HG03432 (cell line): ENCODE data around the gene LAPTM5.

Experiments used
- ATAC-seq: cut with Tn5 transposase; IDR thresholded peaks from one replicate; pipeline ENCODE4 v1.9.1; 2021; ENCODE audit warnings: mild to moderate bottlenecking, moderate library complexity; ENCODE audit not compliant: unreplicated experiment

Gene LAPTM5

GRCh38 chr1:30685796-30686165 lies 71.8 kb downstream of the LAPTM5 start:
- no peak for ATAC-seq

GRCh38 chr1:30684881-30685795 lies 72.4 kb downstream of the LAPTM5 start:
- ATAC-seq = no peak

GRCh38 chr1:30684259-30684658 lies 73.3 kb downstream of the LAPTM5 start:
- no peak for ATAC-seq

DNA sequence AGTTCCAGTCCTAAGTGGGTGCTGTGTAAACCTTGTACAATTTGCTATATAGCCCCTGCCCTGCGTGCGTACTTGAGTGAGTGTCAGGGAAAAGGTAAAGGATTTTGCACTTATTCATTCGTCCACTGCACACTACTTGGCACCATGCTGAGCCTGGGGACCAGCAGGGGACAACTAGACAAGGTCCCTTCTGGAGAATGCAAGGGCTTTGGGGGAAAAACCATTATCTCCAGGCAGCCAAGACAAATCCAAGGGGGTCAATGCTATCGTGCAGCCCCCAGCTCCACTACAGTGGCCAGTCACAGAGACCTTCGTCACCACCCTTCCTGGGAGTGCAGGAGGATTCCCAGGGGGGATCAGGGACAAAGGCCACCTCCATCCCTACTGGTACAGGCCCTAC lies 73.9 kb downstream of the LAPTM5 start:
- ATAC-seq = no peak
